Measurements from ENCODE around the gene ANAPC16. TPM values are rescaled to one million over a fixed set of nuclear protein-coding genes. Genes with fewer than 3 reads are reported as not detected.

The ANAPC16 gene
- total RNA-seq, 2 experiments from 2014 or later, result 61.9 to 64.3 TPM

DNA sequence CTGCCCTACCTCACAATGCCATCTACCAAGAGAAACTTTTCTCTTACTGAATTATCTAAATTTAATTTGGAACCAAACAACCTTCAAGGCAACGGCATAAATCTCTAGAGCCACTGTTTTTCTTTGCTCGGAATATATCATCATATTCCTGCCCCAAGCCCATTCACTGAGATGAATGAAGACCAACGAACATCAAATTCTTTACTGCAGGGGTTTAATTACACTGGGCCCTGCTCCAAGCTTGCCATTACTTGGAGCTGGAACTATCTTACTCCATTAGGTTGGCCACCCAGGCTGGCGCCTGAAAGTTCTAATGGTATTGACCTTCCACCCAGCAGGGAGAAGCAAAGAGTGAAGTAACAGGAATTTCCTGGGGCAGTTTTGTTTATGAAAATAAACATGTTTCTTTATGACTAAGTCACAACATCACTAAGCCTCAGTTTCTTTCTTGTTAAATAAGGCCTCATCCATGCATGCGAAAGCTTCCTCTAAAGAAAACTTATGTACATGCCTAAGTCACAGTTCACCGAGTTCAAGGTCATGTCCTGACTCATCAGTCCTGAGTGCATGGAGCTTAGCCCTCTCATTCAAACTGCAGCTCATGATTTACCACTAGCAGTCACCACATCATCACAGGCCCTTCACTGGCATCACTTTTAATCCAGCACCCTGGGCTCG, 42.1 kb upstream of the ANAPC16 start:
- TF ChIP-seq, protein P1, sequence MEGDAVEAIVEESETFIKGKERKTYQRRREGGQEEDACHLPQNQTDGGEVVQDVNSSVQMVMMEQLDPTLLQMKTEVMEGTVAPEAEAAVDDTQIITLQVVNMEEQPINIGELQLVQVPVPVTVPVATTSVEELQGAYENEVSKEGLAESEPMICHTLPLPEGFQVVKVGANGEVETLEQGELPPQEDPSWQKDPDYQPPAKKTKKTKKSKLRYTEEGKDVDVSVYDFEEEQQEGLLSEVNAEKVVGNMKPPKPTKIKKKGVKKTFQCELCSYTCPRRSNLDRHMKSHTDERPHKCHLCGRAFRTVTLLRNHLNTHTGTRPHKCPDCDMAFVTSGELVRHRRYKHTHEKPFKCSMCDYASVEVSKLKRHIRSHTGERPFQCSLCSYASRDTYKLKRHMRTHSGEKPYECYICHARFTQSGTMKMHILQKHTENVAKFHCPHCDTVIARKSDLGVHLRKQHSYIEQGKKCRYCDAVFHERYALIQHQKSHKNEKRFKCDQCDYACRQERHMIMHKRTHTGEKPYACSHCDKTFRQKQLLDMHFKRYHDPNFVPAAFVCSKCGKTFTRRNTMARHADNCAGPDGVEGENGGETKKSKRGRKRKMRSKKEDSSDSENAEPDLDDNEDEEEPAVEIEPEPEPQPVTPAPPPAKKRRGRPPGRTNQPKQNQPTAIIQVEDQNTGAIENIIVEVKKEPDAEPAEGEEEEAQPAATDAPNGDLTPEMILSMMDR (IDR thresholded peaks at IDR 0.05), result no peak
- no peaks in the 10 kb centered on the region for H3K27me3 Mint-ChIP-seq
- Histone ChIP-seq H3K4me3 (ENCODE audit: low read length) (no peak overlapping the region), H3K27ac (ENCODE audit: low read depth in 1 of 2, low read length in 2 of 2) (no peak overlapping the region), H3K36me3 (ENCODE audit: insufficient read depth, low read length) (peaks cover 8% of the 10 kb centered on the region), H3K27me3 (ENCODE audit: control insufficient read depth in 1 of 2, insufficient read depth in 2 of 2, low read length in 2 of 2) (no peaks in the 10 kb centered on the region), H3K4me1 (ENCODE audit: insufficient read depth, low read length) (no peaks in the 10 kb centered on the region), H3K9me3 (ENCODE audit: control insufficient read depth in 1 of 2, insufficient read depth in 1 of 2, low read length in 2 of 2) (no peaks in the 10 kb centered on the region)
- POLR2A ChIA-PET, result interaction anchor here (1.6 kb wide), 2 partner anchors 12 to 41 kb away, joined by 3 to 4 read pairs; no protein-coding TSS in a partner anchor
- intact Hi-C loops (cut with DNase I, micrococcal nuclease), result no loop called here
- H3K27ac Mint-ChIP-seq, result no peak overlapping the region
- H3K9me3 Mint-ChIP-seq, result no peaks in the 10 kb centered on the region
- CTCF ChIA-PET, result interaction anchor here (1.0 kb wide), 1 partner anchor 9 kb away, joined by 4 read pairs; no protein-coding TSS in a partner anchor
- peaks cover 18% of the 10 kb centered on the region for H3K36me3 Mint-ChIP-seq (ENCODE audit: low read depth)
- ATAC-seq (ENCODE audit: poor library complexity) (no peak), DNase-seq (no peak)
- H3K4me3 Mint-ChIP-seq, result no peak overlapping the region
- peaks cover 14% of the 10 kb centered on the region for H3K4me1 Mint-ChIP-seq (ENCODE audit: low read depth)

DNA sequence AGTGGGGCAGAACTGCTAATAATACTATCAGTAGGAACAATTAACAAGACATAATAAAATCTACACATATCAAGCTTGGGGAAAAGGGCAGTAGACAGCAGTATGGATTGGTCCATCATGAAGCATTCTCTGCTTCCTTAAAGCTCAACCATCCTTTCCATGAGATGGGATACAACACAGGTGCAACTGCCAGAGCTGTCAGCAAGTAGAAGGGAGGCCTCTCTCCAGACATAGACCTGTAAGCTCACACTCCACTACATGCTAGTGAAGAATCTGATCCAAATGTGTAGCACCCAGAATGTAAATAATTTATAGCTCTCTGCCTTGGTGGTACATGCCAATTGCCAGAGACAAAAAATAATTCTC, 41.5 kb upstream of the ANAPC16 start:
- no peak overlapping the region for H3K4me3 ChIP-seq (ENCODE audit: low read length)
- H3K4me1 ChIP-seq (ENCODE audit: insufficient read depth, low read length), result no peaks in the 10 kb centered on the region
- Mint-ChIP-seq H3K4me1 (ENCODE audit: low read depth) (peaks cover 14% of the 10 kb centered on the region), H3K27ac (no peak overlapping the region), H3K4me3 (no peak overlapping the region), H3K27me3 (no peaks in the 10 kb centered on the region), H3K36me3 (ENCODE audit: low read depth) (peaks cover 17% of the 10 kb centered on the region), H3K9me3 (no peaks in the 10 kb centered on the region)
- TF ChIP-seq, protein P1 (IDR thresholded peaks at IDR 0.05), result no peak
- no peak overlapping the region for H3K27ac ChIP-seq (ENCODE audit: low read depth in 1 of 2, low read length in 2 of 2)
- ATAC-seq (ENCODE audit: poor library complexity) (no peak), DNase-seq (no peak)
- H3K27me3 ChIP-seq (ENCODE audit: control insufficient read depth in 1 of 2, insufficient read depth in 2 of 2, low read length in 2 of 2), result no peaks in the 10 kb centered on the region
- H3K36me3 ChIP-seq (ENCODE audit: insufficient read depth, low read length), result peaks cover 8% of the 10 kb centered on the region
- CTCF ChIA-PET, result interaction anchor here (0.9 to 1.0 kb wide), 2 partner anchors 9 to 26 kb away, joined by 3 to 4 read pairs; no protein-coding TSS in a partner anchor
- POLR2A ChIA-PET, result interaction anchor here (1.6 kb wide), 2 partner anchors 12 to 41 kb away, joined by 3 to 4 read pairs; no protein-coding TSS in a partner anchor
- H3K9me3 ChIP-seq (ENCODE audit: control insufficient read depth in 1 of 2, insufficient read depth in 1 of 2, low read length in 2 of 2), result no peaks in the 10 kb centered on the region
- intact Hi-C loops (cut with DNase I, micrococcal nuclease), result no loop called here

DNA sequence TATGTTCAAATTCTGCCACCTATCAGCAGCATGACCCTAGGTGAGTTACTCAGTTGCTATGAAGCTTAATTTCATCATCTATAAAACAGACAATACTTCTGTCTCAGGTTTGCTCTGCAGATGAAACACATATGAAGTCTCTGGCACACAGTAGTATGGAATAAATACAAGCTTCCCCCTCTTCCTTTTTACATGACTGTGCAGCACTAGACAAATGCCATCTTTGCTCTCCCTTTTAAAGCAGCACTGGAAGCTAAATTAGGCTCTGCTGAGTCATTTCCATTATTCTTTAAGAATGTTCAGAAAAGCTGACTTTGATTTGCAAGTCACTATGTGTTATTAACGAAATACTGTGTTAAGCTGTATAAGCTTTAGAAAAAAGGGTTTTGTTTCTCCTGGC, 40.7 kb upstream of the ANAPC16 start:
- H3K27ac ChIP-seq (ENCODE audit: low read depth in 1 of 2, low read length in 2 of 2), result no peak overlapping the region
- Mint-ChIP-seq H3K27me3 (no peaks in the 10 kb centered on the region), H3K36me3 (ENCODE audit: low read depth) (peaks cover 21% of the 10 kb centered on the region), H3K27ac (no peak overlapping the region), H3K4me3 (no peak overlapping the region), H3K4me1 (ENCODE audit: low read depth) (peaks cover 14% of the 10 kb centered on the region), H3K9me3 (no peaks in the 10 kb centered on the region)
- POLR2A ChIA-PET, result interaction anchor here (1.6 kb wide), 2 partner anchors 11 to 40 kb away, joined by 3 to 4 read pairs; no protein-coding TSS in a partner anchor
- H3K4me1 ChIP-seq (ENCODE audit: insufficient read depth, low read length), result no peaks in the 10 kb centered on the region
- peaks cover 8% of the 10 kb centered on the region for H3K36me3 ChIP-seq (ENCODE audit: insufficient read depth, low read length)
- CTCF ChIA-PET, result interaction anchor here (0.9 kb wide), 1 partner anchor 27 kb away, joined by 3 read pairs; no protein-coding TSS in a partner anchor
- ATAC-seq (ENCODE audit: poor library complexity), result no peak
- H3K9me3 ChIP-seq (ENCODE audit: control insufficient read depth in 1 of 2, insufficient read depth in 1 of 2, low read length in 2 of 2), result no peaks in the 10 kb centered on the region
- no peak for DNase-seq
- H3K4me3 ChIP-seq (ENCODE audit: low read length), result no peak overlapping the region
- intact Hi-C loops (cut with DNase I, micrococcal nuclease), result no loop called here
- no peaks in the 10 kb centered on the region for H3K27me3 ChIP-seq (ENCODE audit: control insufficient read depth in 1 of 2, insufficient read depth in 2 of 2, low read length in 2 of 2)
- TF ChIP-seq, protein P1 (IDR thresholded peaks at IDR 0.05), result no peak

All from CD4-positive, alpha-beta T cell (primary cell).